Measurements from ENCODE around the gene ZNF48. TPM values are rescaled to one million over a fixed set of nuclear protein-coding genes. Genes with fewer than 3 reads are reported as not detected.
"Not testable (repeated sequence)": the region's sequence is repeated elsewhere in the genome, so short reads cannot be mapped to it uniquely, and the experiment has no call there.

ZNF48 gene
- total RNA-seq, 1 experiment from 2014 or later: 46.3 TPM

GRCh38 chr16:30379158-30379783 lies 15.9 kb upstream of the ZNF48 start:
- DNase-seq: peak; percentile 61
- Histone ChIP-seq H3K36me3 (replicated peaks; ENCODE audit: control insufficient read depth, insufficient read depth, low read length) (no peaks in the 10 kb centered on the region), H3K4me3 (ENCODE audit: insufficient read depth, low read depth, low read length) (peak overlapping the region; percentile 89), H3K27me3 (ENCODE audit: control insufficient read depth, insufficient read depth, low read length) (no peaks in the 10 kb centered on the region)

GRCh38 chr16:30380072-30380802 lies 15.0 kb upstream of the ZNF48 start:
- H3K4me3 ChIP-seq (ENCODE audit: insufficient read depth, low read depth, low read length): no peak overlapping the region
- no peak for DNase-seq
- no peaks in the 10 kb centered on the region for H3K27me3 ChIP-seq (ENCODE audit: control insufficient read depth, insufficient read depth, low read length)
- H3K36me3 ChIP-seq (replicated peaks; ENCODE audit: control insufficient read depth, insufficient read depth, low read length): no peaks in the 10 kb centered on the region

- Histone ChIP-seq H3K27me3 (ENCODE audit: control insufficient read depth, insufficient read depth, low read length) (no peaks in the 10 kb centered on the region), H3K36me3 (replicated peaks; ENCODE audit: control insufficient read depth, insufficient read depth, low read length) (no peaks in the 10 kb centered on the region), H3K4me3 (ENCODE audit: insufficient read depth, low read depth, low read length) (no peak overlapping the region)
- no peak for DNase-seq
These were observed 14.4 kb upstream of the ZNF48 start for GRCh38 chr16:30380803-30381208.

- DNase-seq: no peak
- Histone ChIP-seq H3K36me3 (replicated peaks; ENCODE audit: control insufficient read depth, insufficient read depth, low read length) (no peaks in the 10 kb centered on the region), H3K4me3 (ENCODE audit: insufficient read depth, low read depth, low read length) (no peak overlapping the region), H3K27me3 (ENCODE audit: control insufficient read depth, insufficient read depth, low read length) (no peaks in the 10 kb centered on the region)
These were observed 13.8 kb upstream of the ZNF48 start for GRCh38 chr16:30381291-30382041.

- Histone ChIP-seq H3K27me3 (ENCODE audit: control insufficient read depth, insufficient read depth, low read length) (no peaks in the 10 kb centered on the region), H3K4me3 (ENCODE audit: insufficient read depth, low read depth, low read length) (no peak within 1 kb of the TSS), H3K36me3 (replicated peaks; ENCODE audit: control insufficient read depth, insufficient read depth, low read length) (no peaks in the 10 kb centered on the region)
- no peak for DNase-seq
These were observed 12.9 kb upstream of the ZNF48 start, which contains the start of gene SEPTIN1 for GRCh38 chr16:30382111-30382881. Gene SEPTIN1 (minus strand): TSS chr16:30382561. CDS start chr16:30382542, 19 bp downstream.

- no peak for DNase-seq
- H3K27me3 ChIP-seq (ENCODE audit: control insufficient read depth, insufficient read depth, low read length): no peaks in the 10 kb centered on the region
- H3K36me3 ChIP-seq (replicated peaks; ENCODE audit: control insufficient read depth, insufficient read depth, low read length): no peaks in the 10 kb centered on the region
- no peak overlapping the region for H3K4me3 ChIP-seq (ENCODE audit: insufficient read depth, low read depth, low read length)
These were observed 11.7 kb upstream of the ZNF48 start for GRCh38 chr16:30383521-30383920.

- Histone ChIP-seq H3K27me3 (ENCODE audit: control insufficient read depth, insufficient read depth, low read length) (no peaks in the 10 kb centered on the region), H3K36me3 (replicated peaks; ENCODE audit: control insufficient read depth, insufficient read depth, low read length) (peaks cover 8% of the 10 kb centered on the region), H3K4me3 (ENCODE audit: insufficient read depth, low read depth, low read length) (peak overlapping the region; percentile 93)
- DNase-seq: peak; percentile 96
These were observed 547 bp upstream of the ZNF48 start for GRCh38 chr16:30394592-30395154.

- no peaks in the 10 kb centered on the region for H3K27me3 ChIP-seq (ENCODE audit: control insufficient read depth, insufficient read depth, low read length)
- H3K36me3 ChIP-seq (replicated peaks; ENCODE audit: control insufficient read depth, insufficient read depth, low read length): peaks cover 8% of the 10 kb centered on the region
- DNase-seq: no peak
- H3K4me3 ChIP-seq (ENCODE audit: insufficient read depth, low read depth, low read length): peak overlapping the region; percentile 93
These were observed 869 bp downstream of the ZNF48 start for GRCh38 chr16:30395992-30396585.

- not testable (repeated sequence) for H3K36me3 ChIP-seq (replicated peaks; ENCODE audit: control insufficient read depth, insufficient read depth, low read length); H3K4me3 ChIP-seq (ENCODE audit: insufficient read depth, low read depth, low read length); H3K27me3 ChIP-seq (ENCODE audit: control insufficient read depth, insufficient read depth, low read length); DNase-seq
These were observed 1.4 kb downstream of the ZNF48 start for GRCh38 chr16:30396627-30397026.

- no peaks in the 10 kb centered on the region for H3K27me3 ChIP-seq (ENCODE audit: control insufficient read depth, insufficient read depth, low read length)
- no peak for DNase-seq
- H3K4me3 ChIP-seq (ENCODE audit: insufficient read depth, low read depth, low read length): no peak overlapping the region
- H3K36me3 ChIP-seq (replicated peaks; ENCODE audit: control insufficient read depth, insufficient read depth, low read length): peaks cover 8% of the 10 kb centered on the region
These were observed 1.8 kb downstream of the ZNF48 start for GRCh38 chr16:30397056-30397455.

GRCh38 chr16:30397776-30398660 lies 2.8 kb downstream of the ZNF48 start:
- H3K36me3 ChIP-seq (replicated peaks; ENCODE audit: control insufficient read depth, insufficient read depth, low read length): peaks cover 8% of the 10 kb centered on the region
- H3K4me3 ChIP-seq (ENCODE audit: insufficient read depth, low read depth, low read length): no peak overlapping the region
- no peak for DNase-seq
- H3K27me3 ChIP-seq (ENCODE audit: control insufficient read depth, insufficient read depth, low read length): no peaks in the 10 kb centered on the region

GRCh38 chr16:30398661-30399434 lies 3.6 kb downstream of the ZNF48 start:
- Histone ChIP-seq H3K27me3 (ENCODE audit: control insufficient read depth, insufficient read depth, low read length) (no peaks in the 10 kb centered on the region), H3K36me3 (replicated peaks; ENCODE audit: control insufficient read depth, insufficient read depth, low read length) (peaks cover 8% of the 10 kb centered on the region), H3K4me3 (ENCODE audit: insufficient read depth, low read depth, low read length) (no peak overlapping the region)
- peak; percentile 67 for DNase-seq

All from H7 (cell line).